ENCODE results near the gene FAM222B. TPM values are rescaled to one million over a fixed set of nuclear protein-coding genes. Genes with fewer than 3 reads are reported as not detected.
A peak's percentile ranks its signal among the peaks of the same experiment; 100 is the strongest.

FAM222B gene
- total and polyA plus RNA-seq, 9 of the 15 experiments (the other 6 are each of a cell fraction or from before 2014, with no cell fraction given): 4.0 to 34.6 (median 7.5) TPM

DNA sequence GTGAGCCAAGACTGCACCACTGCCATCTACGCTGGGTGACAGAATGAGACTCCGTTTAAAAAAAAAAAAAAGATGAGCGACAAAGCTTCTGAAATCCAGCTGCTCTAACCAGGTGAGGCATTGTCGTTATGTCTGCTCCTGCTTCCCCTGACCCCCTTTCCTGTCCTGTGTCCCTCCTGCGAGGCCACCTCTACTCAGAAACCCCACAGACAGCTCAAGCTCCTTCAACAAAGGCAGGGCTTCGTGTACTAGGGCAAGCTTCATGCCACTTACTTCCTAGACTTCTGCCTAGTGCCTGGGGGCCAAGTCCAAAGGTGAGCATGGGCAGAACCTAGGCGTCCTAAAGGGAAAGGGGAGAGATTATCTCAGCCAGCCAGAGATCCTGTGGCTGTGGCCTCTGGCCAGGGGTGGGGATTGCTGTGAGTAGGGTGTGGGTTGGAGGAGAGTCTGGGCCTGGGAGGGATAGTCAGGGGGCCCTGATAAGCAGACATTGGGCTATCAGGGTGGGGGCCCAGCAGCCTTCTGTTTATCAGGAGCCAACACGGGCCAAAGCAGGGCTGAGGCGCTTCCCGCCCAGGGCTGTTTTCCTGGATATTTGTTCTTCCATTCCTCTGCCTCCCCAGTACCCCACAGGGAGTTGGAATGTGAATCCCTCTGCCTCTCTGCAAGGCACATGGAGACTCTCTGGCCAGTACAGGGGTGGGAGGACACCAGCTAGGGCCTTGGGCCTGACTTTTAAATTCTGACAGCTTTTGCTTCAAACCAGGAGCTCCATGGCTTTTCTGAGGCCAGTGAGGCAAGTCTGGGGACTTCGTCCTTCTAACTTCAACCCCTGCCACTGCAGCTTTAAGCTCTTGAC is 22.6 kb upstream of the FAM222B start (continued):
- TF ChIP-seq CTCFL (IDR thresholded peaks at IDR 0.05; ENCODE audit: borderline replicate concordance, insufficient read depth, low read depth, low read length, poor library complexity, severe bottlenecking) (no peak), ADNP (tag; IDR thresholded peaks at IDR 0.05) (no peak; the same call in 1 of the 2 replicates), CBX3 (IDR thresholded peaks at IDR 0.05; ENCODE audit: borderline replicate concordance in 1 of 2, low read length in 2 of 2) (peak in 1 of 2 experiments; percentile 82; a peak in 2 of 3 replicates), ZNF121 (CRISPR knock-in tag; conservative IDR thresholded peaks at IDR 0.05) (no peak), TCF3 (CRISPR knock-in tag; IDR thresholded peaks at IDR 0.05) (peak; percentile 100), ETS2 (tag; IDR thresholded peaks at IDR 0.05; ENCODE audit: borderline replicate concordance, poor library complexity, severe bottlenecking) (no peak), RERE (CRISPR knock-in tag; IDR thresholded peaks at IDR 0.05; ENCODE audit: borderline replicate concordance) (no peak), SRSF3 (IDR thresholded peaks at IDR 0.05; ENCODE audit: insufficient read depth, low read length) (no peak), BCL6 (CRISPR knock-in tag; IDR thresholded peaks at IDR 0.05) (peak; percentile 85), IRF2 (CRISPR knock-in tag; IDR thresholded peaks at IDR 0.05) (no peak), HOXB6 (CRISPR knock-in tag; IDR thresholded peaks at IDR 0.05; ENCODE audit: borderline replicate concordance) (0 out of 2 replicates have a peak, but pooled peaks have one; percentile 65), PYGO2 (tag; IDR thresholded peaks at IDR 0.05) (0 out of 2 replicates have a peak, but pooled peaks have one; percentile 66), ZNF655 (CRISPR knock-in tag; IDR thresholded peaks at IDR 0.05) (no peak), STAT5A (IDR thresholded peaks at IDR 0.05; ENCODE audit: borderline replicate concordance, low read length) (peak; percentile 99), RFX7 (CRISPR knock-in tag; IDR thresholded peaks at IDR 0.05) (no peak), PCBP2 (IDR thresholded peaks at IDR 0.05; ENCODE audit: low read depth, low read length, poor library complexity, severe bottlenecking) (no peak)
- TF ChIP-seq, protein P1, sequence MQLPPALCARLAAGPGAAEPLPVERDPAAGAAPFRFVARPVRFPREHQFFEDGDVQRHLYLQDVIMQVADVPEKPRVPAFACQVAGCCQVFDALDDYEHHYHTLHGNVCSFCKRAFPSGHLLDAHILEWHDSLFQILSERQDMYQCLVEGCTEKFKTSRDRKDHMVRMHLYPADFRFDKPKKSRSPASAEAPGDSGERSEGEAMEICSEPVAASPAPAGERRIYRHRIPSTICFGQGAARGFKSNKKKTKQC (CRISPR knock-in tag; IDR thresholded peaks at IDR 0.05): no peak

Measured in K562 (cell line).